Nephron progenitor cell (in vitro differentiated cells): ENCODE results near the gene FRMPD4.
"Not testable (repeated sequence)": the region's sequence is repeated elsewhere in the genome, so short reads cannot be mapped to it uniquely, and the experiment has no call there.

Experiments used
- DNase-seq: peaks from one replicate; pipeline ENCODE4 v3.0.0; 2021
- H3K27ac Mint-ChIP-seq: 2 replicates; pipeline ENCODE4 v1.8.0; 2021; ENCODE audit warnings: mild to moderate bottlenecking, moderate library complexity, mixed read lengths
- H3K27me3 Mint-ChIP-seq: 2 replicates; pipeline ENCODE4 v1.8.0; 2021; ENCODE audit warnings: mild to moderate bottlenecking, low read depth, mixed read lengths; ENCODE audit not compliant: poor library complexity
- H3K36me3 Mint-ChIP-seq: 2 replicates; pipeline ENCODE4 v1.8.0; 2021; ENCODE audit warnings: low read depth, mixed read lengths
- H3K4me1 Mint-ChIP-seq: 2 replicates; pipeline ENCODE4 v1.8.0; 2021; ENCODE audit warnings: mixed read lengths
- H3K4me3 Mint-ChIP-seq: 2 replicates; pipeline ENCODE4 v1.8.0; 2021; ENCODE audit warnings: mild to moderate bottlenecking, moderate library complexity, mixed read lengths
- H3K9me3 Mint-ChIP-seq: 2 replicates; pipeline ENCODE4 v1.8.0; 2021; ENCODE audit warnings: mild to moderate bottlenecking, moderate library complexity, mixed read lengths
- CTCF ChIP-seq: fragments of 200-600 bp; sonication (generic); IDR thresholded peaks from 2 replicates; pipeline ENCODE4 v1.5.0; 2021; ENCODE audit warnings: antibody characterized with exemption

Gene FRMPD4

DNA sequence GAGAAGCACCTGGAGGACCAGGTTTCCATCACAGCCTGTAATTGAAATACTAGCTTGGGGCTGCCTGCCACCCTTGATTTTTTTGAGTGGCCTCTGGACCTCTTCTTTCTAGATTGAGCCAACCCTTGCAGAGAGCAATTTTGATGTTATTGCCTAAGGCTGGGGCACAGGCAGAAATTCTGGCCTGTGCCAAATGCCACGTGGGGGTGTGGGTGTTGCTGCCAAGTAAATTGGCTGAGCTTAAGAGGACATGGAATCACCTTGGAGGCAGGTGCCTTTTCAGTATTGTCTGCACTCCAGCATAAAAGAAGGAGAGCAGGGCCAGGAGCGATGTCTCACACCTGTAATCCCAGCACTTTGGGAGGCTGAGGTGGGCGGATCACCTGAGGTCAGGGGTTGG is 366.9 kb downstream of the FRMPD4 start:
- no peak for DNase-seq
- H3K36me3 Mint-ChIP-seq = no peaks in the 10 kb centered on the region
- no peak for TF ChIP-seq CTCF
- H3K9me3 Mint-ChIP-seq = peaks cover 21% of the 10 kb centered on the region
- no peaks in the 10 kb centered on the region for H3K4me1 Mint-ChIP-seq
- no peak overlapping the region for H3K4me3 Mint-ChIP-seq
- peaks cover 5% of the 10 kb centered on the region for H3K27me3 Mint-ChIP-seq
- H3K27ac Mint-ChIP-seq = no peak overlapping the region

- not testable (repeated sequence) for H3K4me3 Mint-ChIP-seq, DNase-seq, H3K4me1 Mint-ChIP-seq, H3K27ac Mint-ChIP-seq, H3K36me3 Mint-ChIP-seq, H3K27me3 Mint-ChIP-seq
- peaks cover 84% of the 10 kb centered on the region for H3K9me3 Mint-ChIP-seq
These were observed 377.1 kb downstream of the FRMPD4 start for GRCh38 chrX:12515384-12515783.

- Mint-ChIP-seq H3K9me3 (peaks cover 39% of the 10 kb centered on the region), H3K27me3 (peaks cover 4% of the 10 kb centered on the region), H3K36me3 (no peaks in the 10 kb centered on the region), H3K27ac (no peak overlapping the region), H3K4me3 (no peak overlapping the region), H3K4me1 (no peaks in the 10 kb centered on the region)
- DNase-seq = no peak
- no peak for TF ChIP-seq CTCF
These were observed 388.0 kb downstream of the FRMPD4 start for GRCh38 chrX:12526306-12526705.

DNA sequence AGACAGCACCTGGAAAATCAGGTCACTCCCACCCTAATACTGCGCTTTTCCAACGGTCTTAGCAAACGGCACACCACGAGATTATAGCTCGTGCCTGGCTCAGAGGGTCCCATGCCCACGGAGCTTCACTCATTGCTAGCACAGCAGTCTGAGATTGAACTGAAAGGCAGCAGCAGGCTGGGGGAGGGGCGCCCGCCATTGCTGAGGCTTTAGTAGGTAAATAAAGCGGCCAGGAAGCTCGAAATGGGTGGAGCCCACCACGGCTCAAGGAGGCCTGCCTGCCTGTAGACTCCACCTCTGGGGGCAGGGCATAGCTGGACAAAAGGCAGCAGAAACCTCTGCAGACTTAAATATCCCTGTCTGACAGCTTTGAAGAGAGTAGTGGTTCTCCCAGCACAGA is 399.8 kb downstream of the FRMPD4 start:
- H3K36me3 Mint-ChIP-seq, H3K27ac Mint-ChIP-seq, DNase-seq, H3K4me3 Mint-ChIP-seq, H3K27me3 Mint-ChIP-seq, H3K4me1 Mint-ChIP-seq: not testable (repeated sequence)
- peaks cover 47% of the 10 kb centered on the region for H3K9me3 Mint-ChIP-seq

GRCh38 chrX:12542251-12542650 is 404.0 kb downstream of the FRMPD4 start:
- H3K36me3 Mint-ChIP-seq, H3K27ac Mint-ChIP-seq, H3K4me3 Mint-ChIP-seq, H3K27me3 Mint-ChIP-seq, DNase-seq, H3K4me1 Mint-ChIP-seq: not testable (repeated sequence)
- peaks cover 47% of the 10 kb centered on the region for H3K9me3 Mint-ChIP-seq

DNA sequence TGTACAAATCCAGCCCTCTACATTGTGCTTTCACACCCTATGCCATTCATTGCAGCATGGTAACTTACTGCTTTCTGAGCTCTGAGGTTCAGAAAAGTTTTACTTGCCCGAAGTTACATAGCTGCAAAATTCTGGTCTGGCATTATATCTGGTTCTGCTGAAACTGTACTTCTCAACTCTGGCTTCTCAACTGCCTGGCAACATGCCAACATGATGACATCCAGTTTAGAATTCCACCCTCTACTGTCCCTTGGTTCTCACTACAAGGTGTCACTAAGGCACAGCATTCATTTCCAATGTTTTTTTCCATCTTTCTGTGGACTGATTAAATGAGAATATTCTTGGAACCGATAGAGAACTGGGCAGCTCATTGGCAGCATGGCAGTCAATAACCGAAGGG is 410.1 kb downstream of the FRMPD4 start:
- Mint-ChIP-seq H3K4me1 (no peaks in the 10 kb centered on the region), H3K27ac (no peak overlapping the region), H3K27me3 (no peaks in the 10 kb centered on the region)

GRCh38 chrX:12548746-12549145 is 410.5 kb downstream of the FRMPD4 start:
- TF ChIP-seq CTCF = no peak
- no peak overlapping the region for H3K4me3 Mint-ChIP-seq
- DNase-seq = peak; percentile 62
- no peaks in the 10 kb centered on the region for H3K27me3 Mint-ChIP-seq
- H3K27ac Mint-ChIP-seq = no peak overlapping the region
- no peaks in the 10 kb centered on the region for H3K36me3 Mint-ChIP-seq
- H3K4me1 Mint-ChIP-seq = no peaks in the 10 kb centered on the region
- peaks cover 10% of the 10 kb centered on the region for H3K9me3 Mint-ChIP-seq

More for the DNA sequence above, 410.1 kb downstream of the FRMPD4 start:
- no peaks in the 10 kb centered on the region for H3K36me3 Mint-ChIP-seq
- H3K9me3 Mint-ChIP-seq = peaks cover 11% of the 10 kb centered on the region
- TF ChIP-seq CTCF = no peak
- DNase-seq = no peak
- no peak overlapping the region for H3K4me3 Mint-ChIP-seq
